Heart right ventricle (tissue), 16 donors: ENCODE measurements around the gene PSMC3IP. TPM values are rescaled to one million over a fixed set of nuclear protein-coding genes. Genes with fewer than 3 reads are reported as not detected.

ENCODE experiments used
- ATAC-seq, 8 donors: fragments of 200-7000 bp; cut with Tn5 transposase; one replicate each; pipeline ENCODE4 v1.9.1; 2020; ENCODE audit warnings: mild to moderate bottlenecking in 8 of 8, moderate library complexity in 8 of 8, moderate number of reproducible peaks in 1 of 8
- DNase-seq, 2 donors: peaks; one replicate each; pipeline ENCODE4 v3.0.0-alpha.2; 2020
- H3K27ac ChIP-seq, 10 donors: fragments of 200-600 bp; sonication (generic) in 2 of 10; one replicate each; pipeline versions ENCODE4 v1.5.0 to v1.8.0; 2020 to 2022; ENCODE audit warnings: mild to moderate bottlenecking in 3 of 10
- H3K27me3 ChIP-seq, 7 donors: fragments of 200-600 bp; one replicate each; pipeline ENCODE4 v1.8.0; 2021 to 2022; ENCODE audit warnings: mild to moderate bottlenecking in 2 of 7
- H3K36me3 ChIP-seq, 9 donors: fragments of 200-600 bp; sonication (generic) in 1 of 9; one replicate each; pipeline versions ENCODE4 v1.5.0 to v1.8.0; 2020 to 2022; ENCODE audit warnings: mild to moderate bottlenecking in 2 of 9
- H3K4me1 ChIP-seq, 9 donors: fragments of 200-600 bp; sonication (generic) in 1 of 9; one replicate each; pipeline versions ENCODE4 v1.5.0 to v1.8.0; 2020 to 2022; ENCODE audit warnings: mild to moderate bottlenecking in 4 of 9
- H3K4me3 ChIP-seq, 10 donors: fragments of 200-600 bp; sonication (generic) in 2 of 10; one replicate each; pipeline versions ENCODE4 v1.5.0 to v1.8.0; 2020 to 2022; ENCODE audit warnings: mild to moderate bottlenecking in 7 of 10, moderate library complexity in 2 of 10
- H3K9me3 ChIP-seq, 11 donors: fragments of 200-600 bp in 10 of 11; sonication (generic) in 2 of 11; one replicate each; pipeline versions ENCODE4 v1.5.0 to v1.8.0; 2013 to 2022; ENCODE audit warnings: mild to moderate bottlenecking in 2 of 11, control low read depth in 1 of 11, moderate library complexity in 1 of 11
- WGBS, 2 donors: extraction: QIAGEN DNeasy Blood & Tissue Kit; methylation state at CpG; one replicate each; pipeline ENCODE4 v1.1.7; 2013; ENCODE audit warnings: inconsistent platforms in 1 of 2; 5-methylcytosine and 5-hydroxymethylcytosine counted together
- intact Hi-C, 10 donors: fragments of 100-400 bp; cut with DNase I; formaldehyde crosslinking; loops; one replicate each; pipeline versions ENCODE4 v1.11.1 to v1.14.2; 2022
- polyA plus RNA-seq, 2 donors: library from polyadenylated mRNA; stranded (reverse); fragments of 200-250 nt; gene quantifications; one replicate each; pipeline ENCODE4 v1.2.3, GENCODE V29; 2013
- total RNA-seq, 10 donors: library from RNA; stranded (reverse); fragmentation: NEBNext Ultra II Directional in 3 of 10; extraction: Animal tissue kit (Norgen Biotek cat#: 25700) in 3 of 10; gene quantifications; one replicate each; pipeline versions ENCODE4 v1.2.1 to v1.2.4, GENCODE V29; 2021 to 2023
- TF ChIP-seq, protein P1 (sequence below), 9 donors: fragments of 200-600 bp; sonication (generic) in 2 of 9; IDR thresholded peaks; one replicate each; pipeline versions ENCODE4 v1.5.0 to v1.8.0; 2021 to 2022; ENCODE audit warnings: antibody characterized with exemption in 9 of 9, mild to moderate bottlenecking in 5 of 9, moderate library complexity in 1 of 9
- donor health status: Arrhythmogenic right ventricular cardiomyopathy.
- donor health status: ischemic (EF 13 %, LVEDD 7.1; RV severe dilation, severe dysfunction).
- donor health status: healthy with polysubstance abuse.
- donor health status: DM: no; HTN: yes; CAD: no.
- donor health status: DM: no; HTN: no; CAD: no.
- donor health status: ischemic (EF 25% LVEDD 6.9; RV normal size, moderate dysfunction).
- donor health status: ischemic (EF 25% LVEDD 5.7; RV mildly dilated, moderate dysfunction).
- donor health status: healthy.
- donor health status: DM: yes; HTN: yes; CAD: no.
- donor health status: Ischemic cardiomyopathy.
- donor health status: ischemic (EF 35%, LVEDD 5.7; RV mildly dilated, moderate dysfunction).
- donor health status: nonischemic (EF 11% LVEDD 7.7; RV severe dilation, severe dysfunction).
- donor health status: DM: yes; HTN: yes; CAD: no.
- donor health status: PGD.
- donor health status: ischemic (EF 29% LVEDD 5.4; RV normal size, mild dysfunction).
- donor health status: nonischemic (EF 23%, LVEDD 6.1; RV moderate dilation, normal function).

The PSMC3IP gene
- total and polyA plus RNA-seq, 12 donors: 1.1 to 3.1 (median 1.9) TPM

DNA sequence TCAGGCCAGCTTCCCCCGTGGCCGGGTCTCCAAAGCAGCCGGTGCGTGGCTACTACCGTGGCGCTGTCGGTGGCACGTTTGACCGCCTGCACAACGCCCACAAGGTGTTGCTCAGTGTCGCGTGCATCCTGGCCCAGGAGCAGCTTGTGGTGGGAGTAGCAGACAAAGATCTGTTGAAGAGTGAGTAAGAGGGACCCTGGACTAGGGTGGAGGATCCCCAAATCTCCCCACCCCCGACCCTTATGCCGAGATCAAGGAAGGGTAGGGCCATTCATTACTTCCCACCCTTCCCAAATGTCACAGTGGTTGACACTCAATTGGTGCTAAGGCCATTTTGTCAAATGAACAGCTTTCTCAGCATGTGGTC lies 14.4 kb downstream of the PSMC3IP start:
- DNase-seq (no peak), ATAC-seq (no peak)
- WGBS, 2 donors: 75 to 79% methylated on average over 14 of the region's 14 CpGs
- TF ChIP-seq, protein P1, sequence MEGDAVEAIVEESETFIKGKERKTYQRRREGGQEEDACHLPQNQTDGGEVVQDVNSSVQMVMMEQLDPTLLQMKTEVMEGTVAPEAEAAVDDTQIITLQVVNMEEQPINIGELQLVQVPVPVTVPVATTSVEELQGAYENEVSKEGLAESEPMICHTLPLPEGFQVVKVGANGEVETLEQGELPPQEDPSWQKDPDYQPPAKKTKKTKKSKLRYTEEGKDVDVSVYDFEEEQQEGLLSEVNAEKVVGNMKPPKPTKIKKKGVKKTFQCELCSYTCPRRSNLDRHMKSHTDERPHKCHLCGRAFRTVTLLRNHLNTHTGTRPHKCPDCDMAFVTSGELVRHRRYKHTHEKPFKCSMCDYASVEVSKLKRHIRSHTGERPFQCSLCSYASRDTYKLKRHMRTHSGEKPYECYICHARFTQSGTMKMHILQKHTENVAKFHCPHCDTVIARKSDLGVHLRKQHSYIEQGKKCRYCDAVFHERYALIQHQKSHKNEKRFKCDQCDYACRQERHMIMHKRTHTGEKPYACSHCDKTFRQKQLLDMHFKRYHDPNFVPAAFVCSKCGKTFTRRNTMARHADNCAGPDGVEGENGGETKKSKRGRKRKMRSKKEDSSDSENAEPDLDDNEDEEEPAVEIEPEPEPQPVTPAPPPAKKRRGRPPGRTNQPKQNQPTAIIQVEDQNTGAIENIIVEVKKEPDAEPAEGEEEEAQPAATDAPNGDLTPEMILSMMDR (IDR thresholded peaks at IDR 0.05): no peak
- H3K36me3 ChIP-seq: peaks cover 0 to 27% (median 17%) of the 10 kb centered on the region in 9 donors
- intact Hi-C loops: no loop called here
- H3K27ac ChIP-seq: peak overlapping the region in 4 of 10 donors; percentile 83 to 96 (median 88)
- H3K9me3 ChIP-seq: no peaks in the 10 kb centered on the region
- no peaks in the 10 kb centered on the region for H3K27me3 ChIP-seq
- peak overlapping the region; percentile 66 to 99 (median 94) for H3K4me3 ChIP-seq
- peaks cover 11 to 54% (median 41%) of the 10 kb centered on the region in 9 donors for H3K4me1 ChIP-seq

DNA sequence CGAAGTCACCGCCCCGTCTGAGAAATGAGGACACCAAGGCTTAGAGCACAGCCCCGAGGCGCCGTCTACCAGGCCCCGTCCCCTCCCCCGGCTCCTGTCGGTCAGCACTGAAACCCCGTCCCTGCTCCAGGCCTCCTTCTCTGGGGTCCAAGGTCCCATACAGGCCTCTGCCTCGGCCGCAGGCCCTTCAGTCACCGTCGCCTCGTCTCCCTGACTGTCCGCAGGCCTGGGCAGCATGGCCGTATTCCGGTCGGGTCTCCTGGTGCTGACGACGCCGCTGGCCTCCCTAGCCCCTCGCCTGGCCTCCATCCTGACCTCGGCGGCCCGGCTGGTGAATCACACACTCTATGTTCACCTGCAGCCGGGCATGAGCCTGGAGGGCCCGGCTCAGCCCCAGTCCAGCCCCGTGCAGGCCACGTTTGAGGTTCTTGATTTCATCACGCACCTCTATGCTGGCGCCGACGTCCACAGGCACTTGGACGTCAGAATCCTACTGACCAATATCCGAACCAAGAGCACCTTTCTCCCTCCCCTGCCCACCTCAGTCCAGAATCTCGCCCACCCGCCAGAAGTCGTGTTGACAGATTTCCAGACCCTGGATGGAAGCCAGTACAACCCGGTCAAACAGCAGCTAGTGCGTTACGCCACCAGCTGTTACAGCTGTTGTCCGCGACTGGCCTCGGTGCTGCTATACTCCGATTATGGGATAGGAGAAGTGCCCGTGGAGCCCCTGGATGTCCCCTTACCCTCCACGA lies 15.0 kb downstream of the PSMC3IP start:
- no peak for DNase-seq
- H3K4me1 ChIP-seq: peaks cover 11 to 48% (median 35%) of the 10 kb centered on the region in 9 donors

DNA sequence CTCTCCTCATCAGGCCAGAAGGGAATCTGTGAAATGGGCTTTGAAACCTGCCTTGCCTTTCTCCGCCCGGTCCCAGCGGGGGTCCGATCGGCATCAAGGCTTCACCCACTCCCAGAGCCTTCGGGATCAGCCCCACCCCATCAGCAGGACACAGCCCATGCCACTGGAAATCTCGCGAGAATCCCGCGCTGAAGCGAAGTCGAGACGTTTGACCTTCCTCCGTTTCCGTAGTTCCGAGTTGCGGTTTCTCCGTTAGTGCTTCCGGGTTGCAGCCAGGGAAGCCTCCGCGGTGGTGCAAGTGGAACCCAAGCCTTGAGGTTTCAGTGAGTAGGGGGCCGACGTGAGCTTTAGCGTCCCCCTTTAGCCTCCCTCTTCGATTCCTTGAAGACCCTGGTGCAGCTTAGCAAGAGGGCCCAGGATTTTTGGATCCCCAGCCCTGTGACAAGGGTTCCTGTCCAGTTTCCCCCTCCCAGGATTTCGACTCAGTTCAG lies 15.6 kb downstream of the PSMC3IP start, which contains the start of gene COASY:
TSS of gene COASY (plus strand) at position 252 of the 491 bp plus-strand sequence. CDS start 475 bp downstream, outside the sequence.
- ATAC-seq (peak; percentile 75 to 90 (median 84)), DNase-seq (peak; percentile 94 to 97)
- Histone ChIP-seq H3K4me1 (peaks cover 11 to 47% (median 34%) of the 10 kb centered on the region in 9 donors), H3K9me3 (no peaks in the 10 kb centered on the region), H3K36me3 (peaks cover 0 to 27% (median 17%) of the 10 kb centered on the region in 9 donors), H3K27me3 (no peaks in the 10 kb centered on the region), H3K27ac (peak within 1 kb of the TSS; percentile 53 to 96 (median 84)), H3K4me3 (peak within 1 kb of the TSS; percentile 66 to 99 (median 94))
- intact Hi-C loops: no loop called here
- TF ChIP-seq, protein P1 (IDR thresholded peaks at IDR 0.05): no peak
- WGBS, 2 donors: 0 to 1% methylated on average over 26 of the region's 26 CpGs

More for the DNA sequence above, 15.0 kb downstream of the PSMC3IP start:
- Histone ChIP-seq H3K36me3 (peaks cover 0 to 27% (median 17%) of the 10 kb centered on the region in 9 donors), H3K9me3 (no peaks in the 10 kb centered on the region), H3K4me3 (peak overlapping the region; percentile 66 to 99 (median 94)), H3K27me3 (no peaks in the 10 kb centered on the region), H3K27ac (peak overlapping the region; percentile 53 to 96 (median 84))
- ATAC-seq: peak in 2 of 8 donors; percentile 0 to 1
- TF ChIP-seq, protein P1 (IDR thresholded peaks at IDR 0.05): no peak
- intact Hi-C loops: no loop called here
- 8% methylated on average over 47 to 48 of the region's 48 CpGs for WGBS, 2 donors

DNA sequence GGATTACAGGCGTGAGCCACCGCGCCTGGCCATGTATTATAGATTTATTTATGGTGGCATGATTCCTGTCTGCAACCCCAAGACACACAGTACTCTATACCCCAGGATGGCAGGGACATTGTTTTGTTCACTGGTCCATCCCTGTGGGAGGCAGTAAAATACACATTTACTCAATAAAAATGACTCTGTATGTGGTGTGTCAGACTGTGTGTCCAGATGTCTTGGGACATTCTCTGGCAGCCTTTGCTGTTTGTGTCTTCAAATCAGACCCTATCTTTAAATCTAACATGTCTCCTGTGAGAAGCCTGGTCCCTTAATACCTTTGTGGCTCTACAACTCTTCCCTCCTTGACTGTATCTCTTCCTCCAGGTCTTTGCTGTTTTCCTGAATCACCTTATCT lies 17.3 kb downstream of the PSMC3IP start:
- Histone ChIP-seq H3K9me3 (no peaks in the 10 kb centered on the region), H3K27me3 (no peaks in the 10 kb centered on the region), H3K4me3 (no peak overlapping the region), H3K4me1 (peaks cover 13 to 45% (median 31%) of the 10 kb centered on the region in 9 donors), H3K27ac (peak overlapping the region in 1 of 10 donors; percentile 1), H3K36me3 (peaks cover 0 to 16% (median 10%) of the 10 kb centered on the region in 9 donors)
- WGBS, 2 donors: 81 to 83% methylated on average over 3 of the region's 3 CpGs
- DNase-seq: no peak
- intact Hi-C loops: no loop called here
- TF ChIP-seq, protein P1 (IDR thresholded peaks at IDR 0.05): no peak
- ATAC-seq: no peak
